ENCODE results near the gene MSI2.

Gene MSI2

DNA sequence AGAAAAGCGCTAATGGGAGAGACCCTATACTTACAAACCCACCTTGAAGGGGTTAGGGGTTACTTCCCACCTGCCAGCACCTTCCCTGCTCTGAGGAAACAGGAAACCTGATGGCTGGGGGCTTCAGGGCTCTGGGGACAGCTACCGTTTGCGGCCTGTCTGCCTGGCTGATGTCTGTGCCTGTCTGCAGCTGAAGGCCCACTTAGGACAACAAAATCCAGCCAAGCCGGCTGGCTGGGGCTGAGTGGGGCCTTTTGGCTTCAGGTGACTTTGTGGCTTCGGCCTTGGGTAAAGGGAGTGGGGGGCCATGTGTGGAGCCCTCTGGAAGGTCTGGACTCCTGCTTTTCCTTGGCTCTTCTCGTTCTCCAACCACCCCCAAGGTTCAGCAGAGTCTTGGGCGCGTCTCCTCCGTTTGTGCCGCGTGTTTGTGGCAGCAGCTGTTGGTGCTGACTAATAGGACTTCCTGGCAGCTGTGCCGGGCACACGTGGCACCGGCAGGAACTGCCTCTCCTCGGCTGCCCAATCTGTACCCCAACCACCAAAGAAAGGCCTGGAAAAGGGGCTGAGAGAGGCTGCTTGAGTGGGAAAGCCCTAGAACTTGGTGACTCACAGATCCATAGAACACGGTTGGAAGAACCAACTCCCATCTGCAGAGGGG, 186.7 kb downstream of the MSI2 start:
- Histone ChIP-seq H3K4me3 (ENCODE audit: low read length) (peak overlapping the region; percentile 26), H3K4me1 (ENCODE audit: control insufficient read depth, insufficient read depth, low read length) (peaks cover 66% of the 10 kb centered on the region), H3K36me3 (ENCODE audit: insufficient read depth, low read length) (no peaks in the 10 kb centered on the region), H3K9me3 (replicated peaks; ENCODE audit: low read length) (no peaks in the 10 kb centered on the region), H3K27me3 (ENCODE audit: control insufficient read depth, insufficient read depth, low read length) (no peaks in the 10 kb centered on the region), H3K9ac (ENCODE audit: low read depth, low read length) (peak overlapping the region; percentile 89), H3K4me2 (ENCODE audit: low read length) (peak overlapping the region; percentile 42)

DNA sequence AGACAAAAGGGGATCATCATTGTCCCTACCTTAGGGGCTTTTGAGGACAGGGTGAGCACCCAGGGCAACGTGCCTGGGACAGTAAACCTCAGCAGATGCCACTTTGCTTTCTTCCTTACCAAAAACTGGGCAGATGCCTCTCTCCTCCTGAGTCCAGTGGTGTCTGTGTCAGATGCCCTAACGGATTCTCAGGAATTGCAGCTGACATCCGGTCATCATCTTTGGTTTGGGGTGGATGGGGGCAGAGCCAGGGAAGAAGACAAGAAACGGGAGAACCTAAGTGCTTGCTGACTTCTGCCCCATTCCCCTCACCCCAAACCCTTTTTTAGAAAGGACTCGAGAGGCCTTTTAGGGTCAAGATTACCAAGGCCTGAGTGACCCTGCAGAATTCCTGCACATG, 187.5 kb downstream of the MSI2 start:
- H3K9ac ChIP-seq (ENCODE audit: low read depth, low read length): peak overlapping the region; percentile 89
- peaks cover 70% of the 10 kb centered on the region for H3K4me1 ChIP-seq (ENCODE audit: control insufficient read depth, insufficient read depth, low read length)
- no peaks in the 10 kb centered on the region for H3K27me3 ChIP-seq (ENCODE audit: control insufficient read depth, insufficient read depth, low read length)
- peak overlapping the region; percentile 10 for H3K4me3 ChIP-seq (ENCODE audit: low read length)
- no peaks in the 10 kb centered on the region for H3K36me3 ChIP-seq (ENCODE audit: insufficient read depth, low read length)
- H3K9me3 ChIP-seq (replicated peaks; ENCODE audit: low read length): no peaks in the 10 kb centered on the region
- H3K4me2 ChIP-seq (ENCODE audit: low read length): peak overlapping the region; percentile 30

GRCh38 chr17:57444682-57445450, 188.5 kb downstream of the MSI2 start:
- H3K4me1 ChIP-seq (ENCODE audit: control insufficient read depth, insufficient read depth, low read length): peaks cover 68% of the 10 kb centered on the region
- no peaks in the 10 kb centered on the region for H3K36me3 ChIP-seq (ENCODE audit: insufficient read depth, low read length)
- no peak overlapping the region for H3K4me3 ChIP-seq (ENCODE audit: low read length)
- H3K4me2 ChIP-seq (ENCODE audit: low read length): no peak overlapping the region
- H3K9me3 ChIP-seq (replicated peaks; ENCODE audit: low read length): no peaks in the 10 kb centered on the region
- H3K9ac ChIP-seq (ENCODE audit: low read depth, low read length): peak overlapping the region; percentile 38
- H3K27me3 ChIP-seq (ENCODE audit: control insufficient read depth, insufficient read depth, low read length): no peaks in the 10 kb centered on the region

GRCh38 chr17:57445772-57446472, 189.6 kb downstream of the MSI2 start:
- Histone ChIP-seq H3K4me2 (ENCODE audit: low read length) (no peak overlapping the region), H3K4me1 (ENCODE audit: control insufficient read depth, insufficient read depth, low read length) (peaks cover 58% of the 10 kb centered on the region), H3K9ac (ENCODE audit: low read depth, low read length) (no peak overlapping the region), H3K4me3 (ENCODE audit: low read length) (no peak overlapping the region), H3K36me3 (ENCODE audit: insufficient read depth, low read length) (no peaks in the 10 kb centered on the region), H3K27me3 (ENCODE audit: control insufficient read depth, insufficient read depth, low read length) (no peaks in the 10 kb centered on the region), H3K9me3 (replicated peaks; ENCODE audit: low read length) (no peaks in the 10 kb centered on the region)

DNA sequence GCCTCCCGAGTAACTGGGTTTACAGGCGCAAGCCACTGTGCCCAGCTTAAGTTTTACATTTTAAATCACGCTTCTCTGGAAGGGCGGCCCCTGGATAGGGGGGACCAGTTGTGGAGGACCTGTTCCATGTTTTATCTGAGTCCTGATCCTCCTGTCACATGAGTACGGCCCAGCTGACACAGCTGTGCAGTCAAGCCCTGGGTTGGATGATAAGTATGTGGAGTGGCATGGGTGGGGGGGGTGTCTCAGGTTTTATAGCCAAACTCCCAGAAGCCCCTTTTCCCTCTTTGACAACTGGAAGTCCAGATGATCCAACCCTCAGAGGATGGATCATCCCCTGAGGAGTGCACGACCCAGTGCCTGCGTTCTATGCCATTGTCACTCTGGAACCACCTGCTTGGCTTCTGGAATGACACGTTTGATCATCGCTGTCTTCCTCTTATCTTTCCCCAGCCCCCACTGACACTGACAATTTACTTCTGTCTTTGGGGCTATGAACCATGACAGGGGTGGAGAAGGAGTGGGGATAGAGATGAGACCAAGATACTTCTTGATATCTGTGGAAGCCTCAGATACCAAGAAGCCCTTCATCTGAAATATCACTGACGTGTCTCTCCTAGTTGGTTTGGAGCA, 191.2 kb downstream of the MSI2 start:
- no peaks in the 10 kb centered on the region for H3K9me3 ChIP-seq (replicated peaks; ENCODE audit: low read length)
- no peak overlapping the region for H3K9ac ChIP-seq (ENCODE audit: low read depth, low read length)
- no peak overlapping the region for H3K4me3 ChIP-seq (ENCODE audit: low read length)
- no peaks in the 10 kb centered on the region for H3K27me3 ChIP-seq (ENCODE audit: control insufficient read depth, insufficient read depth, low read length)
- H3K36me3 ChIP-seq (ENCODE audit: insufficient read depth, low read length): no peaks in the 10 kb centered on the region
- H3K4me1 ChIP-seq (ENCODE audit: control insufficient read depth, insufficient read depth, low read length): peaks cover 42% of the 10 kb centered on the region
- H3K4me2 ChIP-seq (ENCODE audit: low read length): no peak overlapping the region

DNA sequence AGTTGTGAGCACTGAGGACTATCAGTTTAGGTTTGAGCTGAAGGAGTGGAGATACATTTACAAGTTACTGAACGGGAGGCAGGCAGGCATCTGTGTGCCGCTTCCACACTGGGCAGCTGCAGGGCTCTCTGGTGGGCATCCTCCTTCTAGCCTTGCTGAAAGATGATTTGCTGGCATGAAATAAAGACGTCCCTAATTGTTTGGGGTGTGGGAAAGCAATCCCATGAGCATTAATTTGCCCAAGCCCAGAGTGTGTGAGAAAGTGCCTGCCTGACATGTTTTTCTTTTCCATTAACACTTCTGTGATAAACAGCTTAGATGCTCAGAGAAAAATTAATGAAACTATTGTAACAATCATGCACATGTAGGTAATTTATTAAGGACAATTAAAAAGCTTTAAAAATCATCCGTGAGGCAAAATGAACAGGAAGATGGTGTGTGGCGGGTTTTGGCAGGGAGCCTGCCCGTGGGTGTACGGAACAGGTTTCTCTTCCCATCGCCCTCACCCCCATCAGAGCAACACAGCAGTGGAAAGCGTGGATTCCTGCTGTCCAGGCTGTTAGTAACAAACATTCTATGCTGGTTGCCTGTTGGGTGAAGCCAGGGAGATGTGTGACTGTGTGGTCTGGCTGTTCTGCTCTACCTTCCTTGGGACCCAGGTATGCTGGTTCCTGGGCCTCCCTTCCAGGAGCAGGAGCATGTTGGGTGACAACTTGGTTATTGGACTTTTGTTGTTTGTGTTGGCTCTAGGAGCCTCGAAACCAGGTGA, 191.9 kb downstream of the MSI2 start:
- no peaks in the 10 kb centered on the region for H3K27me3 ChIP-seq (ENCODE audit: control insufficient read depth, insufficient read depth, low read length)
- H3K4me1 ChIP-seq (ENCODE audit: control insufficient read depth, insufficient read depth, low read length): peaks cover 35% of the 10 kb centered on the region
- H3K4me2 ChIP-seq (ENCODE audit: low read length): no peak overlapping the region
- no peaks in the 10 kb centered on the region for H3K36me3 ChIP-seq (ENCODE audit: insufficient read depth, low read length)
- H3K9me3 ChIP-seq (replicated peaks; ENCODE audit: low read length): no peaks in the 10 kb centered on the region
- H3K4me3 ChIP-seq (ENCODE audit: low read length): no peak overlapping the region
- no peak overlapping the region for H3K9ac ChIP-seq (ENCODE audit: low read depth, low read length)

- no peak overlapping the region for H3K9ac ChIP-seq (ENCODE audit: low read depth, low read length)
- no peaks in the 10 kb centered on the region for H3K9me3 ChIP-seq (replicated peaks; ENCODE audit: low read length)
- H3K4me1 ChIP-seq (ENCODE audit: control insufficient read depth, insufficient read depth, low read length): peaks cover 29% of the 10 kb centered on the region
- no peak overlapping the region for H3K4me2 ChIP-seq (ENCODE audit: low read length)
- H3K27me3 ChIP-seq (ENCODE audit: control insufficient read depth, insufficient read depth, low read length): no peaks in the 10 kb centered on the region
- H3K36me3 ChIP-seq (ENCODE audit: insufficient read depth, low read length): no peaks in the 10 kb centered on the region
- no peak overlapping the region for H3K4me3 ChIP-seq (ENCODE audit: low read length)
Measured at GRCh38 chr17:57448759-57449283, 192.5 kb downstream of the MSI2 start.

DNA sequence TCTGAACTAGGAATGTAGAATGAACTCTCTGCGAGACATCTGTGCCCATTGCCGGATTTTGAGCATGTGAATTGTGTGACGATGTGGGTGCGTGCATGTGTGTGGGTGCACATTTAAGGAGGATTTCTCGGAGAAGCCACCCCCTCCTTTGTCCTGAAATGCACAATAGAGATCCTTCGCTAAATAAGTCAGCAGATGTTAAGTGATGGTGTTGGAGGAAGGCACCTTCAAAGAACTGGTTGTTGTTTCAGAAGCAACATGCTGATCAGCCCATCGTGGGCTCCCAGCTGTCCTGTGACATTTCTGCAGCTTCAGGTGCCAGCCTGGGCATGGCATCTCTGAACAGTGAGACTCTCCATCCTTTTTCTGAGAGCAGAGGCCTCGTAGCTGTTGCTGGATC, 194.9 kb downstream of the MSI2 start:
- Histone ChIP-seq H3K4me1 (ENCODE audit: control insufficient read depth, insufficient read depth, low read length) (peaks cover 14% of the 10 kb centered on the region), H3K9ac (ENCODE audit: low read depth, low read length) (no peak overlapping the region), H3K4me2 (ENCODE audit: low read length) (no peak overlapping the region), H3K27me3 (ENCODE audit: control insufficient read depth, insufficient read depth, low read length) (no peaks in the 10 kb centered on the region), H3K4me3 (ENCODE audit: low read length) (no peak overlapping the region), H3K9me3 (replicated peaks; ENCODE audit: low read length) (no peaks in the 10 kb centered on the region), H3K36me3 (ENCODE audit: insufficient read depth, low read length) (no peaks in the 10 kb centered on the region)

DNA sequence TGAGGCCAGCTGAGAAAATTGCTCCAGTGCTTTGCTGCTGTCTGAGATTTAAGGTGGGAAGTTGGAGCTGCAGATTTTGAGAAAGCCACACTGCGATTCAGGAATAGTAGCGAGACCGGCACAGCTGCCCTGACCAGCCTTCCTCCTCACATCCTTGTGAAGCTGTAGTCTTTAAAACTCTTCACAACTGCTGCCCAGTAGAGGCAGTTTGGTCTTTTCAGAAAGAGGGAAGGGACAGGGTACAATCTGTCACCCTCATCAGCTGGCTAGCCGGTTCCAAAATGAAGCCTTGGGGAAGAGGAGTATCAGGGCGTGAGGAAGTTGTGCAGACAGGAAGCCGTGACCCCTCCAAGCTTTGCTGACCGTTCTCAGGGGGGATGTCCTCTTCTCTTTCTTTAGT, 195.3 kb downstream of the MSI2 start:
- no peaks in the 10 kb centered on the region for H3K36me3 ChIP-seq (ENCODE audit: insufficient read depth, low read length)
- no peak overlapping the region for H3K4me2 ChIP-seq (ENCODE audit: low read length)
- peaks cover 14% of the 10 kb centered on the region for H3K4me1 ChIP-seq (ENCODE audit: control insufficient read depth, insufficient read depth, low read length)
- H3K9me3 ChIP-seq (replicated peaks; ENCODE audit: low read length): no peaks in the 10 kb centered on the region
- no peak overlapping the region for H3K9ac ChIP-seq (ENCODE audit: low read depth, low read length)
- no peak overlapping the region for H3K4me3 ChIP-seq (ENCODE audit: low read length)
- no peaks in the 10 kb centered on the region for H3K27me3 ChIP-seq (ENCODE audit: control insufficient read depth, insufficient read depth, low read length)

DNA sequence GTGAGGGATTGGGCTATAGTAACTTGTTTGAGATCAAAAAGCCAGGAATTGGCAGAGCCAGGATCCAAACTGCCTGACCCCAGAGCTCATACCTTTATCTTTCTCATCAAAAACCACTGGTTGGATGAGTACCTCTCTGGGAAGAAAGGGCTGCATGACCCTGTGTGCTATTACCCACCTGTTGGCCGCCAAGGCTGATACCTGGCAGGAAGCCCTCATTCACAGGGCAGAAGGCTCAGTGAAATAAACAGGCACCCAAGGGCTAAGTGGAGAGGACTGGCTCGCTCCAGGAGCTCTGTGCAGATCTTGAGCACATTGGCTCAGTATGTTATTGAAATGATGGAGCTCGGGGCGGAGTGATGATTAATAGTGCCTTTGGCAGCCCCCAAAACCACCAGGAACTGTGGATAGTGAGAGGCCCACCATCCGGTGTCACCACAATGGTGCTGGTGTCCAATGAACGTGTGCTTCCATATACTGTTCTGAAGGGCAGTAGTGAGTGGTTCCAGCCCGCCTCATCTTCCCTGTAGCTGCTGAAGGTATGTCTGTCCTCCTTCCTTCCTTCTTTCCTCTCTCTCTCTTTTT, 197.6 kb downstream of the MSI2 start:
- H3K4me2 ChIP-seq (ENCODE audit: low read length): no peak overlapping the region
- no peaks in the 10 kb centered on the region for H3K27me3 ChIP-seq (ENCODE audit: control insufficient read depth, insufficient read depth, low read length)
- peaks cover 5% of the 10 kb centered on the region for H3K4me1 ChIP-seq (ENCODE audit: control insufficient read depth, insufficient read depth, low read length)
- no peak overlapping the region for H3K4me3 ChIP-seq (ENCODE audit: low read length)
- no peaks in the 10 kb centered on the region for H3K9me3 ChIP-seq (replicated peaks; ENCODE audit: low read length)
- no peak overlapping the region for H3K9ac ChIP-seq (ENCODE audit: low read depth, low read length)
- H3K36me3 ChIP-seq (ENCODE audit: insufficient read depth, low read length): no peaks in the 10 kb centered on the region

Data from skeletal muscle satellite cell (primary cell).